KMS-11 (cell line): ENCODE measurements around the gene SMOC2.

Source experiments
- H2AFZ ChIP-seq: fragments of 200-600 bp; sonication (generic); 2 replicates; pipeline ENCODE4 v1.6.1; 2016; ENCODE audit warnings: antibody characterized with exemption, mixed run types, low read depth
- H3K27ac ChIP-seq: fragments of 200-600 bp; sonication (generic); 2 replicates; pipeline ENCODE4 v1.6.1; 2016; ENCODE audit warnings: mild to moderate bottlenecking, mixed run types
- H3K27me3 ChIP-seq: fragments of 200-600 bp; sonication (generic); 2 replicates; pipeline ENCODE4 v1.6.1; 2017; ENCODE audit warnings: mild to moderate bottlenecking, low read depth, mixed run types, moderate library complexity; ENCODE audit not compliant: insufficient read depth
- H3K36me3 ChIP-seq: fragments of 200-600 bp; sonication (generic); 2 replicates; pipeline ENCODE4 v1.6.1; 2017; ENCODE audit warnings: mild to moderate bottlenecking, mixed run types; ENCODE audit not compliant: insufficient read depth
- H3K4me1 ChIP-seq: fragments of 200-600 bp; sonication (generic); 2 replicates; pipeline ENCODE4 v1.6.1; 2016; ENCODE audit warnings: mild to moderate bottlenecking, low read depth, mixed run types; ENCODE audit not compliant: poor library complexity, severe bottlenecking
- H3K4me2 ChIP-seq: fragments of 200-600 bp; sonication (generic); 2 replicates; pipeline ENCODE4 v1.7.0; 2016; ENCODE audit warnings: mild to moderate bottlenecking, mixed run types
- H3K4me3 ChIP-seq: fragments of 200-600 bp; sonication (generic); IDR thresholded peaks from 2 replicates; pipeline ENCODE4 v1.6.1; 2017; ENCODE audit warnings: low read depth, low read length, mixed read lengths; ENCODE audit not compliant: insufficient read depth
- H3K79me2 ChIP-seq: fragments of 200-600 bp; sonication (generic); 2 replicates; pipeline ENCODE4 v1.6.1; 2016; ENCODE audit warnings: low read depth, mixed run types; ENCODE audit not compliant: insufficient read depth
- H3K9ac ChIP-seq: fragments of 200-600 bp; sonication (generic); 2 replicates; pipeline ENCODE4 v1.6.1; 2016; ENCODE audit warnings: mild to moderate bottlenecking, mixed run types
- H4K20me1 ChIP-seq: fragments of 200-600 bp; sonication (generic); 2 replicates; pipeline ENCODE4 v1.6.1; 2016; ENCODE audit warnings: mild to moderate bottlenecking, mixed run types; ENCODE audit not compliant: insufficient read depth
- CTCF ChIP-seq: fragments of 200-600 bp; sonication (generic); conservative IDR thresholded peaks from 2 replicates; pipeline ENCODE4 v1.6.1; 2017; ENCODE audit warnings: low read depth, mild to moderate bottlenecking, antibody characterized with exemption, low read length, moderate library complexity, mixed read lengths

Gene SMOC2

GRCh38 chr6:168545428-168545827, 104.4 kb downstream of the SMOC2 start:
- no peaks in the 10 kb centered on the region for H3K4me1 ChIP-seq
- no peaks in the 10 kb centered on the region for H3K36me3 ChIP-seq
- H4K20me1 ChIP-seq: no peaks in the 10 kb centered on the region
- no peak overlapping the region for H3K27ac ChIP-seq
- no peaks in the 10 kb centered on the region for H3K27me3 ChIP-seq
- no peak overlapping the region for H3K4me2 ChIP-seq
- H2AFZ ChIP-seq: no peak overlapping the region
- H3K4me3 ChIP-seq: no peak overlapping the region
- H3K9ac ChIP-seq: no peak overlapping the region
- no peak for TF ChIP-seq CTCF
- no peaks in the 10 kb centered on the region for H3K79me2 ChIP-seq

- Histone ChIP-seq H3K4me2 (no peak overlapping the region), H3K27me3 (no peaks in the 10 kb centered on the region), H3K27ac (no peak overlapping the region), H3K36me3 (no peaks in the 10 kb centered on the region), H3K9ac (no peak overlapping the region), H3K4me3 (no peak overlapping the region), H2AFZ (no peak overlapping the region), H3K4me1 (no peaks in the 10 kb centered on the region), H3K79me2 (no peaks in the 10 kb centered on the region), H4K20me1 (no peaks in the 10 kb centered on the region)
- no peak for TF ChIP-seq CTCF
Observed at GRCh38 chr6:168546151-168546550, 105.2 kb downstream of the SMOC2 start.

- Histone ChIP-seq H3K27me3 (no peaks in the 10 kb centered on the region), H3K4me3 (no peak overlapping the region), H3K4me2 (no peak overlapping the region), H2AFZ (no peak overlapping the region), H4K20me1 (no peaks in the 10 kb centered on the region), H3K27ac (no peak overlapping the region), H3K9ac (no peak overlapping the region), H3K36me3 (no peaks in the 10 kb centered on the region), H3K4me1 (no peaks in the 10 kb centered on the region), H3K79me2 (no peaks in the 10 kb centered on the region)
- no peak for TF ChIP-seq CTCF
Observed at GRCh38 chr6:168546730-168547129, 105.7 kb downstream of the SMOC2 start.

- TF ChIP-seq CTCF: no peak
- no peak overlapping the region for H3K4me2 ChIP-seq
- H3K4me3 ChIP-seq: no peak overlapping the region
- H2AFZ ChIP-seq: no peak overlapping the region
- no peaks in the 10 kb centered on the region for H3K79me2 ChIP-seq
- no peaks in the 10 kb centered on the region for H3K36me3 ChIP-seq
- H3K27me3 ChIP-seq: no peaks in the 10 kb centered on the region
- H4K20me1 ChIP-seq: no peaks in the 10 kb centered on the region
- no peak overlapping the region for H3K27ac ChIP-seq
- H3K9ac ChIP-seq: no peak overlapping the region
- no peaks in the 10 kb centered on the region for H3K4me1 ChIP-seq
Observed at GRCh38 chr6:168550326-168550725, 109.3 kb downstream of the SMOC2 start.

- Histone ChIP-seq H3K79me2 (no peaks in the 10 kb centered on the region), H3K27me3 (no peaks in the 10 kb centered on the region), H3K4me3 (no peak overlapping the region), H3K4me1 (no peaks in the 10 kb centered on the region), H4K20me1 (no peaks in the 10 kb centered on the region), H3K27ac (no peak overlapping the region), H3K9ac (no peak overlapping the region), H3K36me3 (no peaks in the 10 kb centered on the region), H2AFZ (no peak overlapping the region), H3K4me2 (no peak overlapping the region)
- TF ChIP-seq CTCF: no peak
Observed at GRCh38 chr6:168554472-168554871, 113.5 kb downstream of the SMOC2 start.
